ENCODE measurements around the gene HEXA. TPM values are rescaled to one million over a fixed set of nuclear protein-coding genes. Genes with fewer than 3 reads are reported as not detected.

Gene HEXA
- total and polyA plus RNA-seq, 2 donors (not counting 1 experiment from before 2014, with no cell fraction given), result 151 to 182 TPM

DNA sequence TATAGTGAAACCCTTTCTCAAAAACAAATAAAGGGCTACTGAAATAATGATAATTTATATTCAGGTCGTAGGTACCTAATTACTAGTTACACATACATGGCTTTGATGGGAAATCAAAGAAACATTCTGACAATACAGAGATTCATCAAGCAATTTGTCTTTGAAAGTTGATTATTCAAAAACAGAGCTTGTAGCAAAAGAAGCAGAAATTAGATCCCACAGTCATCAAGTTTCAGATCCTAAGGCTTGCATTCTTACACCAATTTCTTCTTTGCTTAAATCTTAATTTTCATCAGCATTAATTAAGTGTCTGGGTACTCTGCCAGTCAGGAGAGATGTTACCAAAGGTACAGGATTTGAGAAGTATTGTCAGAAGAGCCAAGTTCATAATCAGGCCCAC, 1.5 kb upstream of the HEXA start:
- Mint-ChIP-seq H3K9me3 (ENCODE audit: insufficient read depth) (no peaks in the 10 kb centered on the region), H3K4me3 (no peak overlapping the region), H3K27me3 (no peaks in the 10 kb centered on the region), H3K27ac (peak overlapping the region; percentile 18), H3K4me1 (peaks cover 47% of the 10 kb centered on the region)
- Histone ChIP-seq H3K27me3 (replicated peaks in 1 of 4; ENCODE audit: control extremely low read depth in 1 of 4, control insufficient read depth in 3 of 4, insufficient read depth in 4 of 4, low read length in 3 of 4) (no peaks in the 10 kb centered on the region), H3K4me3 (ENCODE audit: control extremely low read depth in 1 of 5, extremely low read depth in 1 of 5, insufficient read depth in 1 of 5, low read depth in 2 of 5, low read length in 4 of 5) (no peak overlapping the region), H2AFZ (ENCODE audit: insufficient read depth, low read depth, low read length, poor library complexity, severe bottlenecking) (no peak overlapping the region), H3K36me3 (replicated peaks in 1 of 2; ENCODE audit: control extremely low read depth in 1 of 2, control insufficient read depth in 1 of 2, extremely low read depth in 1 of 2, insufficient read depth in 2 of 2, low read length in 1 of 2) (no peaks in the 10 kb centered on the region), H3K27ac (ENCODE audit: low read length in 2 of 2) (peak overlapping the region; percentile 55 to 85), H4K20me1 (ENCODE audit: control insufficient read depth, insufficient read depth, low read length, poor library complexity, severe bottlenecking) (no peaks in the 10 kb centered on the region), H3K79me2 (ENCODE audit: control insufficient read depth, insufficient read depth, low read length) (peaks cover 42% of the 10 kb centered on the region), H3K4me1 (ENCODE audit: control insufficient read depth in 2 of 2, insufficient read depth in 2 of 2, low read length in 2 of 2) (peaks cover 37 to 41% of the 10 kb centered on the region in 2 donors), H3K9me3 (ENCODE audit: control extremely low read depth in 1 of 3, control insufficient read depth in 2 of 3, insufficient read depth in 1 of 3, low read length in 2 of 3) (no peaks in the 10 kb centered on the region), H3K9ac (ENCODE audit: low read length) (no peak overlapping the region), H3K4me2 (replicated peaks; ENCODE audit: low read depth, low read length, poor library complexity, severe bottlenecking) (no peak overlapping the region)
- no peak for DNase-seq
- no CpG with 5 or more reads among the region's 1 CpG for WGBS (ENCODE audit: insufficient coverage)
- ChIA-PET CTCF (interaction anchor here (1.9 kb wide), 1 partner anchor 64 kb away, joined by 4 read pairs; no protein-coding TSS in a partner anchor), POLR2A (interaction anchor here (2.4 kb wide), 1 partner anchor 96 kb away, joined by 7 read pairs; no protein-coding TSS in a partner anchor)
- intact Hi-C loops (cut with micrococcal nuclease), result loop anchor here (2.0 to 10.0 kb wide), 3 partner anchors 57 to 1257 kb away; partner anchors contain the start of genes BBS4, CELF6, HIGD2B and NPTN
- TF ChIP-seq EZH2 (IDR thresholded peaks at IDR 0.05; ENCODE audit: borderline replicate concordance, insufficient read depth, low read depth, low read length, poor library complexity, severe bottlenecking), result no peak
- TF ChIP-seq, protein P1, sequence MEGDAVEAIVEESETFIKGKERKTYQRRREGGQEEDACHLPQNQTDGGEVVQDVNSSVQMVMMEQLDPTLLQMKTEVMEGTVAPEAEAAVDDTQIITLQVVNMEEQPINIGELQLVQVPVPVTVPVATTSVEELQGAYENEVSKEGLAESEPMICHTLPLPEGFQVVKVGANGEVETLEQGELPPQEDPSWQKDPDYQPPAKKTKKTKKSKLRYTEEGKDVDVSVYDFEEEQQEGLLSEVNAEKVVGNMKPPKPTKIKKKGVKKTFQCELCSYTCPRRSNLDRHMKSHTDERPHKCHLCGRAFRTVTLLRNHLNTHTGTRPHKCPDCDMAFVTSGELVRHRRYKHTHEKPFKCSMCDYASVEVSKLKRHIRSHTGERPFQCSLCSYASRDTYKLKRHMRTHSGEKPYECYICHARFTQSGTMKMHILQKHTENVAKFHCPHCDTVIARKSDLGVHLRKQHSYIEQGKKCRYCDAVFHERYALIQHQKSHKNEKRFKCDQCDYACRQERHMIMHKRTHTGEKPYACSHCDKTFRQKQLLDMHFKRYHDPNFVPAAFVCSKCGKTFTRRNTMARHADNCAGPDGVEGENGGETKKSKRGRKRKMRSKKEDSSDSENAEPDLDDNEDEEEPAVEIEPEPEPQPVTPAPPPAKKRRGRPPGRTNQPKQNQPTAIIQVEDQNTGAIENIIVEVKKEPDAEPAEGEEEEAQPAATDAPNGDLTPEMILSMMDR (IDR thresholded peaks at IDR 0.05), result no peak
- ATAC-seq (ENCODE audit: low read depth), result no peak

DNA sequence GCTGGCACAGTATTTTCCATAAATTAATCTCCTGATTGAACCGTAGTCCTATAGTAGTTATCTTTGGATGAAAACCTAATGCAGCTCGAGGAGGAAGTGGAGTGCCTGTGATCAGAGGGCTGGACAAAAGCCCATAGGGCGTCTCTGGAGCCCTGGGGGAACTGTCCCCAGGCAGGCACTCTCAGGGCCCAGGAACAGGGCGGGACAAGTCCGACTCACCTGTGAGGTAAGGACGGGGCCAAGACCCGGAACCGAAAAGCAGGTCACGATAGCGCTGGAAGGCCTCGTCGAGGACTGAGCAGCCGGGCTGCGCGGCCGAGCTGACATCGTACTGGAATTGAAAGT, 341 bp downstream of the HEXA start:
- TF ChIP-seq, protein P1 (IDR thresholded peaks at IDR 0.05), result no peak
- TF ChIP-seq EZH2 (IDR thresholded peaks at IDR 0.05; ENCODE audit: borderline replicate concordance, insufficient read depth, low read depth, low read length, poor library complexity, severe bottlenecking), result no peak
- Mint-ChIP-seq H3K9me3 (ENCODE audit: insufficient read depth) (no peaks in the 10 kb centered on the region), H3K4me1 (peaks cover 55% of the 10 kb centered on the region), H3K4me3 (peak overlapping the region; percentile 98), H3K27me3 (no peaks in the 10 kb centered on the region), H3K27ac (peak overlapping the region; percentile 100)
- H3K27ac ChIP-seq (ENCODE audit: low read length in 2 of 2), result peak overlapping the region; percentile 85 to 95
- POLR2A ChIA-PET, result interaction anchor here (0.6 to 2.4 kb wide), 4 partner anchors 55 to 257 kb away, joined by 3 to 7 read pairs (median 6); partner anchors contain the start of genes CELF6, MYO9A and SENP8
- H3K27me3 ChIP-seq (replicated peaks in 1 of 4; ENCODE audit: control extremely low read depth in 1 of 4, control insufficient read depth in 3 of 4, insufficient read depth in 4 of 4, low read length in 3 of 4), result no peaks in the 10 kb centered on the region
- 0% methylated on average over 17 of the region's 17 CpGs for WGBS (ENCODE audit: insufficient coverage)
- H3K4me1 ChIP-seq (ENCODE audit: control insufficient read depth in 2 of 2, insufficient read depth in 2 of 2, low read length in 2 of 2), result peaks cover 44 to 46% of the 10 kb centered on the region in 2 donors
- DNase-seq (no peak), ATAC-seq (ENCODE audit: low read depth) (peak; percentile 52)
- H2AFZ ChIP-seq (ENCODE audit: insufficient read depth, low read depth, low read length, poor library complexity, severe bottlenecking), result peak overlapping the region; percentile 85
- no peaks in the 10 kb centered on the region for H3K9me3 ChIP-seq (ENCODE audit: control extremely low read depth in 1 of 3, control insufficient read depth in 2 of 3, insufficient read depth in 1 of 3, low read length in 2 of 3)
- H3K4me2 ChIP-seq (replicated peaks; ENCODE audit: low read depth, low read length, poor library complexity, severe bottlenecking), result peak overlapping the region; percentile 80
- H3K4me3 ChIP-seq (ENCODE audit: control extremely low read depth in 1 of 5, extremely low read depth in 1 of 5, insufficient read depth in 1 of 5, low read depth in 2 of 5, low read length in 4 of 5), result peak overlapping the region; percentile 72 to 92 (median 85)
- H3K79me2 ChIP-seq (ENCODE audit: control insufficient read depth, insufficient read depth, low read length), result peaks cover 61% of the 10 kb centered on the region
- H3K36me3 ChIP-seq (replicated peaks in 1 of 2; ENCODE audit: control extremely low read depth in 1 of 2, control insufficient read depth in 1 of 2, extremely low read depth in 1 of 2, insufficient read depth in 2 of 2, low read length in 1 of 2), result peaks cover 0 to 1% of the 10 kb centered on the region in 2 experiments
- peak overlapping the region; percentile 86 for H3K9ac ChIP-seq (ENCODE audit: low read length)
- CTCF ChIA-PET, result interaction anchor here (0.7 to 1.7 kb wide), 9 partner anchors 9 to 295 kb away, joined by 3 to 9 read pairs (median 3); partner anchors contain the start of gene ARIH1
- intact Hi-C loops (cut with micrococcal nuclease), result loop anchor here (2.0 to 10.0 kb wide), 2 partner anchors 103 to 1259 kb away; partner anchors contain the start of genes NPTN and PARP6
- H4K20me1 ChIP-seq (ENCODE audit: control insufficient read depth, insufficient read depth, low read length, poor library complexity, severe bottlenecking), result peaks cover 15% of the 10 kb centered on the region
